GM12878 (cell line): ENCODE results near the gene CCR2. TPM values are rescaled to one million over a fixed set of nuclear protein-coding genes. Genes with fewer than 3 reads are reported as not detected.

ENCODE experiments used
- ATAC-seq: fragments of 200-7000 bp; cut with Tn5 transposase; 3 replicates; pipeline ENCODE4 v1.9.1; 2020; ENCODE audit warnings: mild to moderate bottlenecking, moderate library complexity
- BruUV-seq: library from RNA; stranded (reverse); fragments of 400-500 nt; replicated peaks from 2 replicates; lab custom pipeline; 2021; lab: Mats Ljungman, UMichigan
- CTCF ChIA-PET: fragments of 300-600 bp; sonication (Branson Sonifier 250); formaldehyde crosslinking; extraction: SDS; loops from one replicate; lab custom pipeline; 2021; ENCODE audit warnings: inconsistent platforms; lab: Yijun Ruan, JAX
- POLR2A ChIA-PET: fragments of 350-600 bp; formaldehyde crosslinking; extraction: SDS; loops from one replicate; lab custom pipeline; 2021; ENCODE audit warnings: inconsistent platforms; lab: Charles Lee
- RAD21 ChIA-PET: fragments of 300-600 bp; sonication (Branson Sonifier 250); formaldehyde crosslinking; loops from one replicate; lab custom pipeline; 2023; ENCODE audit warnings: antibody characterized with exemption; ENCODE audit not compliant: unreplicated experiment; lab: Charles Lee
- SMC1A ChIA-PET: fragments of 300-600 bp; sonication (Branson Sonifier 250); formaldehyde crosslinking; loops from one replicate; lab custom pipeline; 2023; ENCODE audit not compliant: unreplicated experiment, uncharacterized antibody; lab: Charles Lee
- DNase-seq: peaks from one replicate; pipeline ENCODE4 v3.0.0-alpha.2; 2011; ENCODE audit warnings: low read depth, low spot score
- FAIRE-seq: peaks from 3 replicates; lab custom pipeline; 2011; peaks lifted over from hg19 to GRCh38; lab: Jason Lieb, UNC
- H2AFZ ChIP-seq: 2 replicates; pipeline ENCODE4 v1.6.0; 2011; ENCODE audit warnings: low read depth, low read length, control low read depth; ENCODE audit not compliant: control insufficient read depth
- H3K27ac ChIP-seq: 2 replicates; pipeline ENCODE4 v1.5.1; 2011; ENCODE audit warnings: control low read depth; ENCODE audit not compliant: control insufficient read depth, insufficient read depth
- H3K27me3 ChIP-seq, 2 experiments: replicated peaks in 1 of 2; 2 replicates each; pipeline versions ENCODE4 v1.6.0 to v1.6.1; 2011; ENCODE audit warnings: low read length in 1 of 2; ENCODE audit not compliant: control insufficient read depth in 2 of 2, insufficient read depth in 2 of 2
- H3K36me3 ChIP-seq, 2 experiments: 2 replicates each; pipeline ENCODE4 v1.5.1; 2011; ENCODE audit warnings: low read length in 1 of 2; ENCODE audit not compliant: control insufficient read depth in 2 of 2, insufficient read depth in 2 of 2
- H3K4me1 ChIP-seq: 2 replicates; pipeline ENCODE4 v1.6.1; 2011; ENCODE audit warnings: mild to moderate bottlenecking, low read length, moderate library complexity, mixed read lengths; ENCODE audit not compliant: control insufficient read depth, insufficient read depth
- H3K4me2 ChIP-seq: 2 replicates; pipeline ENCODE4 v1.6.0; 2011; ENCODE audit warnings: control low read depth; ENCODE audit not compliant: control insufficient read depth, insufficient read depth
- H3K4me3 ChIP-seq: fragments of 200-600 bp; sonication (generic); 2 replicates; pipeline ENCODE4 v1.5.1; 2016
- H3K79me2 ChIP-seq: 2 replicates; pipeline ENCODE4 v1.6.0; 2011; ENCODE audit warnings: low read length; ENCODE audit not compliant: control insufficient read depth, insufficient read depth
- H3K9ac ChIP-seq: 2 replicates; pipeline ENCODE4 v1.8.0; 2011; ENCODE audit warnings: low read length, control low read depth, mixed read lengths; ENCODE audit not compliant: control insufficient read depth, insufficient read depth
- H3K9me3 ChIP-seq: replicated peaks from 3 replicates; pipeline ENCODE4 v1.5.1; 2011; ENCODE audit warnings: mild to moderate bottlenecking, low read length; ENCODE audit not compliant: control insufficient read depth, insufficient read depth
- H4K20me1 ChIP-seq: 2 replicates; pipeline ENCODE4 v1.6.0; 2011; ENCODE audit not compliant: control insufficient read depth, insufficient read depth
- POLR2AphosphoS2 ChIP-seq: IDR thresholded peaks from 2 replicates; pipeline ENCODE4 v1.6.1; 2011; ENCODE audit warnings: low read depth, mild to moderate bottlenecking, low read length, improper control_type of control experiment, moderate library complexity
- SMC3 ChIP-seq: IDR thresholded peaks from 2 replicates; pipeline ENCODE4 v1.6.1; 2011; ENCODE audit warnings: low read length, improper control_type of control experiment, borderline replicate concordance
- SP1 ChIP-seq: IDR thresholded peaks from one replicate; pipeline ENCODE4 v1.6.1; 2011; ENCODE audit warnings: low read depth, low read length
- ZBTB4 ChIP-seq: fragments of 450-650 bp; formaldehyde crosslinking; IDR thresholded peaks from 2 replicates; pipeline ENCODE4 v1.4.0; 2022; ENCODE audit warnings: mild to moderate bottlenecking, moderate library complexity
- ZNF24 ChIP-seq: fragments of 450-650 bp; IDR thresholded peaks from 2 replicates; pipeline ENCODE4 v1.6.1; 2017; ENCODE audit warnings: antibody characterized with exemption, mild to moderate bottlenecking
- WGBS: methylation state at CpG from one replicate; pipeline ENCODE4 v1.1.6; 2016; ENCODE audit warnings: low lambda C conversion rate; ENCODE audit not compliant: insufficient replicate concordance, insufficient coverage; ENCODE audit errors: missing lambda C conversion rate; 5-methylcytosine and 5-hydroxymethylcytosine counted together
- in situ Hi-C: fragments of 300-500 bp; cut with MboI; formaldehyde crosslinking; loops from 9 replicates; pipeline ENCODE4 v1.14.3; 2018; ENCODE audit warnings: mixed read lengths
- intact Hi-C: fragments of 100-400 bp; cut with micrococcal nuclease; formaldehyde crosslinking; loops from one replicate; pipeline ENCODE4 v1.14.2; 2022; ENCODE audit not compliant: unreplicated experiment
- polyA plus RNA-seq, 11 experiments: library from polyadenylated mRNA; depleted of rRNA in 4 of 11; unstranded in 6 of 11; stranded (reverse) in 5 of 11; fragments of >200 nt; fragmentation: Nextera tagmentation in 4 of 11; fragmentation: Illumina TruSeq in 1 of 11; extraction: Ambion mirVana in 4 of 11; extraction: Trizol in 1 of 11; gene quantifications; 1 replicate in 1 of 11; 2 replicates in 10 of 11; pipeline versions ENCODE4 v1.2.1 to v1.2.3, GENCODE V29; 2011 to 2016; ENCODE audit warnings: inconsistent platforms in 2 of 11, missing spikeins in 2 of 11, low read depth in 1 of 11
- total RNA-seq, 4 experiments: library from RNA; depleted of rRNA in 3 of 4; stranded (reverse); fragments of >200 nt in 3 of 4; fragmentation: Illumina TruSeq in 1 of 4; extraction: Trizol in 1 of 4; gene quantifications; 2 replicates each; pipeline versions ENCODE4 v1.2.1 to v1.2.3, GENCODE V29; 2013 to 2021

The CCR2 gene
- total and polyA plus RNA-seq, 10 of the 15 experiments (the other 5 are each of a cell fraction or from before 2014, with no cell fraction given) = 1.9 to 4.7 (median 3.5) TPM; not detected in 1

DNA sequence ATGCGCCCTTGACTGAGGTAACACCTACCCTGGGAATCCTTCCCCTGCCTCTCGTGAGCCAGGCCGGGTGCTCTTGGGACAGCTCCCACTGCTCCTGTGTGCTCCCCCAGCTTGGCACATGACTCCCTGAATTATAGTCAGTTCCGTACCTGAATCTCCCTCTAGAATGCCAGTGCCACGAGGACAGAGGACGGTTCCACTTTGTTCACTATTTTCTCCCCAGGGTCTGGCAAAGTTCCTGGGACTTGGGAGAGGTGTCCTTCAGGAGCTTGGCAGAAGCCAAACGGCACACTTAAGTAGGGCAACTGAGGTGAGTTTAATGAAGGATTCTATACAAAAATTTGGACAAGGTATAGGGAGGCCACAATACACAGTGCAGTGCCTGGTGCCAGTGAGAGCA lies 43.2 kb downstream of the CCR2 start (continued):
- TF ChIP-seq ZBTB4 (CRISPR knock-in tag) = no peak

DNA sequence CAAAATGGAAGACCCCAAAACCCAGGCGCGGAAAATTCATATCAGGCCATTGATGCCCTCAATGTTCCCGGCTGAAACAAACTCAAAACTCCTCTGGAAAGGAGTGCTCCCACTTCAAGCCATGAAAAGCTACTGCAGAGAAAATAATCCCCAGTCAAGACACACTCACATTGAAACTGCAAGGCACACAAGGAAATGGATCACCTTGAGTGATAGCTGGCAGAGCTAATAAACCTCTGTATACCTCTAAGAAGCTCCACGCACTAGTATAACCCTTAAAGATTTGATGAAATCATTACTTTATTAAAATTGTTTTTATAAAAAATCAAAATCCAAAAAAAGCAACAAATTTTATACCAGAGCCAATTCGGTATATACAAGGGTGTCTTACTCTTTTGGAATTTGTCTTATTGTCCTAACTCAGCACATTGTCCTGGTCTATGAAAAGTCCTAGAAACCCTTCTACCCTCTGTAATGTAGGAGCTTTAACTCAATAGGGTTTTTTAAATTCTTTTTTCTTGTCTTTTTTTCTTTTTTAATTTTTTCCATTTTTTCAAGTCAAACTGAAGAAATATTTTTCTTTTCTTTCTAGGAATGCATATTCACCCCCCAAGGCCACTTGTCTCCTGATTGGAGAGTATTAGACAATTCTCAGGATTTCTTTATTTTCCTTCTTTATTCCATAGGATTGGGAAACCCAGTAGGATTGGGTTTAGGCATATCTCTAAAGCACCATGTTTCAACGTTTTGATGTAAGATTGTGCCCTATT lies 44.5 kb downstream of the CCR2 start:
- H2AFZ ChIP-seq = no peak overlapping the region
- RAD21 ChIA-PET = no interaction called here
- TF ChIP-seq SMC3 (no peak), POLR2AphosphoS2 (no peak), ZNF24 (no peak), SP1 (no peak)
- ATAC-seq = no peak
- no peak overlapping the region for H3K27ac ChIP-seq
- WGBS = 64% methylated on average over 6 of the region's 6 CpGs
- BruUV-seq = no TSS peak
- H3K4me1 ChIP-seq = peaks cover 20% of the 10 kb centered on the region
- no peak overlapping the region for H3K4me3 ChIP-seq
- intact Hi-C loops = no loop called here
- no peak overlapping the region for H3K4me2 ChIP-seq
- no peaks in the 10 kb centered on the region for H3K36me3 ChIP-seq
- no peaks in the 10 kb centered on the region for H4K20me1 ChIP-seq
- no peak for DNase-seq
- no peaks in the 10 kb centered on the region; the same call in 1 of the 3 replicates for H3K9me3 ChIP-seq
- H3K27me3 ChIP-seq = no peaks in the 10 kb centered on the region; a peak in 1 of 4 replicates
- H3K79me2 ChIP-seq = no peaks in the 10 kb centered on the region
- CTCF ChIA-PET = interaction anchor here (0.7 to 1.6 kb wide), 2 partner anchors 26 to 343 kb away, joined by 3 to 6 read pairs; no protein-coding TSS in a partner anchor
- H3K9ac ChIP-seq = no peak overlapping the region
- FAIRE-seq = no peak
- SMC1A ChIA-PET = interaction anchor here (1.1 to 1.5 kb wide), 2 partner anchors 17 to 28 kb away, joined by 3 read pairs; no protein-coding TSS in a partner anchor
- POLR2A ChIA-PET = no interaction called here
- in situ Hi-C loops = no loop called here
